HG02885 (cell line): ENCODE data around the gene NPIPA1.
"Not testable (repeated sequence)": the region's sequence is repeated elsewhere in the genome, so short reads cannot be mapped to it uniquely, and the experiment has no call there.

Experiments used
- ATAC-seq: cut with Tn5 transposase; IDR thresholded peaks from one replicate; pipeline ENCODE4 v1.9.1; 2021; ENCODE audit warnings: mild to moderate bottlenecking; ENCODE audit not compliant: unreplicated experiment, poor library complexity

NPIPA1 gene

DNA sequence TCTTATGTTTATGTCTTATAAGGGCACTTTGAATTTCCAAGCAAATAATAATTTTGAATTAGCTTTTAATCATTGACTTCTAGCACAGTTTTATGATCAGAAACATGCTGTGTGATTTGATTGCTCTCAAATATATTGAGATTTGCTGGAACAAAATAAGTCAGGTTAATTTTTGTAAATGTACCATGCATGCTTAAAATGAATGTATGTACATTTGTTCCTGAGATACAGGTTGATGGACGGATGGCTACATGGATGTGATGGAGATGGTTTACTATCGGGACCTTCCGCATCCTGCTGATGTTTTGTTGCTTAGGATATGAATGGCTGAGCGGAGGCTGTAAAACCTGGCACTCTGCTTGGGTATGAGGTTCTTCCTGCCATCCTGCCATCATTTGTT, at the start of gene NPIPA1:
TSS of gene NPIPA1 (plus strand) at position 301 of the 400 bp plus-strand sequence. CDS start at position 301, 0 bp downstream.
- not testable (repeated sequence) for ATAC-seq

- not testable (repeated sequence) for ATAC-seq
These were observed 45.1 kb upstream of the NPIPA1 start for GRCh38 chr16:14892111-14892510.

- ATAC-seq = not testable (repeated sequence)
These were observed 41.9 kb upstream of the NPIPA1 start for GRCh38 chr16:14895382-14895781.

DNA sequence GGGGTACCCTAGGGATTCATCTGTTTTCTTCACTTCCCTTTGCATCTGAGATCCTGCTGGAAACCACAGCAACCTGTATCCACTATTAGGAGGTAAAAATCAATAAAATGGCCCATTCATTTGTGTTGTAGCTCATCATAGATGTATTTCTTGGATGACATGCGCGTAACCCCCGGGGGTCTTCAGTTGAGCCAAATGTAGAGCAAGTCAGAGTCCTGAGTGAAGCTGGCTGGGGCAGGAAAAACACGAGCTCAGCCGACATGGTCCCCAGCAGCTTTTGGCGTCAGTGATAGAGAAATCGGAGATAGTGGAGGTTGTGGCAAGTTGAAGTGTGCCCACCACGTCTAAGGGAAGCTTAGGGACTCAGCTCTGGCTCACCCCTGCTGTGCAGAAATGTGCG, 41.2 kb upstream of the NPIPA1 start:
- ATAC-seq = not testable (repeated sequence)

DNA sequence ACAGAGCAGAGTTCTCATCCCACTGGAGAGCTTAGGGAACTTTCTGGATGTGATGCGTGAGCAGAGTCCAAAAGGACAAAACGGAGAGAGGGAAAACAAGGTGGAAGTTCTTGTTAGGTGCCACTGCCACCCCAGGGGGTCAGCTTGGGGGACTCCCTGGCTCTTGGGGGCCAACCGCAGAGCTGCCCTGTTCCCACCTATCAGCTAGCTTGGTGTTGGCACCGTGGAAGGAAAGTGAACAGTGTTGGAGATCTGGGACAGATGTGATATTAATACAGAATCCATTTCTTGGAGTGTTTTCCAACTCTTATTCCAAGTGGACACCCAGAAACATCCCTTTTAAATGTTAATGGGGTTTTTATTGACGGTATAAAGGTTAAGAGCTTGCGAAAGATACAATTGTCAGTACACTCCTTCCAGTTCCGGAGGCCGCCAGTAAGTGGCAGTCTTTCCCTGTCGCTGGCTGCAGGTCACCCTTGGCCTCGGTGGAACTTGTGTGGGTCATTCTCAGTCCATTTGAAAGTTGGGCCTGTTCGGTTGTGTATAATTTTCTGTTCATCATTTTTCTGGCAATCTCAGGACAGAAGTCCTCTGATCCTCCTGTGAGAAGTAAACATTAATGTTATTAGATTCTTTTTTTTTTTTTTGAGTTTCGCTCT, 40.1 kb upstream of the NPIPA1 start:
- ATAC-seq = not testable (repeated sequence)

- ATAC-seq = not testable (repeated sequence)
These were observed 39.1 kb upstream of the NPIPA1 start for GRCh38 chr16:14898162-14898561.

DNA sequence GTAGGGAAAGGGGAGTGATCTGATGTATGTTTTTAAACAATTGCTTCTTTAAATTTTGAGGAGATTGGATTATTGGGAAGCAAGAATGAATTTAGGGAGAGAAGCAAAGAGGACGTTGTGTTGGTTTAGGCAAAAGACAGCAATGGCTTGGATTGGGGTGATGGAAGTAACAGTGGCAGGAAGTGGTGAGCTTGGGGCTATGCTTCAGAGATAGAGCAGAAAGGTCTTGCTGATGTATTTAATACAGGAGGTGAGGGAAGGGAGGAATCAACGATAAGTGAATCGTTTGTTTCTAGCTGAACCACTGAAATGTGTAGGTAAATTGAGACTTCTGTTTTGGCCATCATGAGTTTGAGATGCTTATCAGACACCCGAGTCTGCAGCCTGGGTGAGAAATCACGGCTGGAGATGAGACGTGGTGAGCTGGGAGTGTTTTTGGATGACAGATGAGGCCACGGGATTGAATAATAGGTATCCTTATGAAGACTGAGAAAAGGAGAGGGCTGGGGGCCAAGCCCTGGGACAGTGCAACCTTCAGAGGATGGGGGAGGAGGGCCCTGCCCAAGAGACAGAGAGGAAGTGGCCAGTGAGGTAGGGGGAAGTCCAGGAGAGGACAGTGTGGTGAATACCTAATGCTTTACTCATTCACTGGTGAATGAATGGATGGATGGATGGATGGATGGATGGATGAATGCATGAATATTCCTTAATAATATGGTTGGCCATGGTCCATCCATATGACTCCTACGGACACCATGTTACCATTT, 33.9 kb upstream of the NPIPA1 start:
- ATAC-seq = not testable (repeated sequence)

DNA sequence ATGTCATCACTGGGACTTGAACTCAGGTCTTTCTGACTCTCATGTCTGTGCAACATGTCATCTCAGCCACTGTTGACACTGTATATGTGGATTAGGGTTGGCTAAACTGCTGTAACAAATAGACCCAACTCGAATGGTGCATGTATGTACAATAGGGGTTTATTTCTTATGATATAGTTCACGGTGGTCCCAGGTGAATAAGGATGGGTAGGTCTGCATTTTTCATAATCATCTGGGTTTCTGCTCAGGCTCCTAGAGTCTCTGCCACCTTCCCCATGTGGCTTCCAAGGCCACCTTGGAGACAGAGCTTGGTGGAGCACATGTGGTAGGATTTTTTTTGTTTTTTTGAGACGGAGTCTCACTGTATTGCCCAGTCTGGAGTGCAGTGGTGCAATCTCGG, 27.5 kb upstream of the NPIPA1 start:
- not testable (repeated sequence) for ATAC-seq

DNA sequence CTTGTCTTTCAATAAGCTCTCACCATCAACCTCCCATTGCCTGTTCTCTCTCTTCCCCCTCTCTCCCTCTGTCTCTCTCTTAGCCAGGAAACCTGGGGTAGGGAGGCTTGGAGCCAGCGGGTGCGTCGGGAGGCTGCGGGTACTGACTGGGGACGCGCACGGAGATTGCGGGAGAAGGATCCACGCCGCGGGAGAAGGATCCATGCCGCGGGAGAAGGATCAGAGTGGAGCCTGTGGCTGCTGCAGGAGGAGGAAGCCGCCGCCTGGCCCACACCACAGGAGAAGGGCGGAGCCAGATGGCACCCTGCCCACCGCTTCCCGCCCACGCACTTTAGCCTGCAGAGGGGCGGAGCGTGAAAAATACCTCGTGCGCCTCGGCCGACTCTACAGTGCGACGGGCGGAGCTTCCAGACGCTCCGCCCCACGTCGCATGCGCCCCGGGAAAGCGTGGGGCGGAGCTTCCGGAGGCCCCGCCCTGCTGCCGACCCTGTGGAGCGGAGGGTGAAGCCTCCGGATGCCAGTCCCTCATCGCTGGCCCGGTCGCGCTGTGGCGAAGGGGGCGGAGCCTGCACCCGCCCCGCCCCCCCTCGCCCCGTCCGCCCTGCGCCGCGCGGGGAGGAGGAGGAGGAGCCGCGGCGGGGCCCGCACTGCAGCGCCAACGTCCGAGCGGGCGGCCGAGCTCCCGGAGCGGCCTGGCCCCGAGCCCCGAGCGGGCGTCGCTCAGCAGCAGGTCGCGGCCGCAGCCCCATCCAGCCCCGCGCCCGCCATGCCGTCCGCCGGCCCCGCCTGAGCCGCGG, 26.2 kb upstream of the NPIPA1 start:
- peak; percentile 60 for ATAC-seq

DNA sequence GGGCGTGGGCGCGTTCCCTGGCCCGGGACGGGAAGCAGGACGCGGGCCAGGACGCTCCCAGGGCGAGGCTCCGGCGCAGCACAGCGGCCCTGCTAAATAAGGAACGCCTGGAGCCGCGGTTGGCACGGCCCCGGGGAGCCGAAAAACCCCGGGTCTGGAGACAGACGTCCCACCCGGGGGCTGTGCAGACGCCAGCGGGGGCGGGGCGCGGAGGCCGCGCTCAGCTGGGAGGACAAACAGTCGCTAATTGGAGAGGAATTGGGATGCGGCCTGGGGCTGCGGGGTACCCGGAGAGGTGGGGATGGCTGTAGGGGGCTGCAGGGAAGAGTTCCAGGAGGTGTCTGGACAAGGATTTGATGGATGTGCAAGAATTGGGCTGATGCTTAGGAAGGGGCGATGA, 25.3 kb upstream of the NPIPA1 start:
- not testable (repeated sequence) for ATAC-seq

GRCh38 chr16:14912588-14912987, 24.7 kb upstream of the NPIPA1 start:
- not testable (repeated sequence) for ATAC-seq

- ATAC-seq = not testable (repeated sequence)
These were observed 18.7 kb upstream of the NPIPA1 start for GRCh38 chr16:14918504-14918903.

GRCh38 chr16:14919837-14920600, 17.2 kb upstream of the NPIPA1 start:
- not testable (repeated sequence) for ATAC-seq

GRCh38 chr16:14922285-14922684, 15.0 kb upstream of the NPIPA1 start:
- ATAC-seq = not testable (repeated sequence)

DNA sequence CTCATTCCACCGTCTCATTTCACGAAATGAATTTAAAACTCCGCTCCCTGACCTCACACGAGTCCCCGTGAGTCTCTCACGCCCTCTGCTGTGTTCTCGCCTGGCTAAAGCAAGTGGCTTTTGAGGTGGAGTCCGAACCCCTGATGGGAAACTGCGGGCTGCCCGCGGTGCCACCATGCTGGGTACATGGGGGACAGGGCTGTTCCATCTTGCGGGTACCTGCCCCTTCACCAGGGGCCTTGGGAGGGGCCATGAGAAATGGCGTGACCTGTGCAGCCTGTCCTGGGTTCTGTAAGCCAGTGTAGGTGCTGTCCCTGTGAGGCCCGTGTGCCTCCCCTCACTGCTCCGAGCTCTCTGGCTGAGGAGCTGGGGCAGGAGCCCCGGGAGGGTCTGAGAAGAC, 14.3 kb upstream of the NPIPA1 start:
- ATAC-seq = not testable (repeated sequence)

- not testable (repeated sequence) for ATAC-seq
These were observed 13.7 kb upstream of the NPIPA1 start for GRCh38 chr16:14923394-14924088.

- not testable (repeated sequence) for ATAC-seq
These were observed 12.9 kb upstream of the NPIPA1 start for GRCh38 chr16:14924359-14924758.

GRCh38 chr16:14924982-14925381, 12.3 kb upstream of the NPIPA1 start:
- not testable (repeated sequence) for ATAC-seq

GRCh38 chr16:14928064-14928714, 9.1 kb upstream of the NPIPA1 start:
- ATAC-seq = not testable (repeated sequence)
